Muscle layer of duodenum (tissue), 2 donors: ENCODE results near the gene HSPB2.

Source experiments
- H3K27ac ChIP-seq: one replicate; pipeline ENCODE4 v1.7.0; 2013; ENCODE audit warnings: mild to moderate bottlenecking, low read length
- H3K27me3 ChIP-seq: one replicate; pipeline ENCODE4 v1.7.0; 2013; ENCODE audit warnings: low read depth, mild to moderate bottlenecking, control low read depth, low read length
- H3K36me3 ChIP-seq, 2 donors: one replicate each; pipeline ENCODE4 v1.7.0; 2013; ENCODE audit warnings: low read length in 2 of 2, control low read depth in 1 of 2, mild to moderate bottlenecking in 1 of 2; ENCODE audit not compliant: insufficient read depth in 2 of 2, control insufficient read depth in 1 of 2
- H3K4me1 ChIP-seq, 2 donors: one replicate each; pipeline ENCODE4 v1.7.0; 2013; ENCODE audit warnings: low read length in 2 of 2, mild to moderate bottlenecking in 2 of 2, control low read depth in 1 of 2, moderate library complexity in 1 of 2; ENCODE audit not compliant: insufficient read depth in 2 of 2, control insufficient read depth in 1 of 2
- H3K4me3 ChIP-seq, 2 donors: one replicate each; pipeline ENCODE4 v1.7.0; 2013; ENCODE audit warnings: low read length in 2 of 2, low read depth in 1 of 2, mild to moderate bottlenecking in 1 of 2
- H3K9me3 ChIP-seq, 2 donors: one replicate each; pipeline ENCODE4 v1.7.0; 2013; ENCODE audit warnings: low read length in 2 of 2, control low read depth in 1 of 2, mild to moderate bottlenecking in 1 of 2; ENCODE audit not compliant: control insufficient read depth in 1 of 2
- donor health status: healthy.

HSPB2 gene

GRCh38 chr11:111886844-111887243 lies 25.7 kb upstream of the HSPB2 start:
- no peak overlapping the region for H3K27ac ChIP-seq
- H3K9me3 ChIP-seq: no peaks in the 10 kb centered on the region
- no peaks in the 10 kb centered on the region for H3K27me3 ChIP-seq
- H3K36me3 ChIP-seq: peaks cover 0 to 3% of the 10 kb centered on the region in 2 donors
- no peak overlapping the region for H3K4me3 ChIP-seq
- no peaks in the 10 kb centered on the region for H3K4me1 ChIP-seq

GRCh38 chr11:111905411-111905810 lies 7.1 kb upstream of the HSPB2 start:
- Histone ChIP-seq H3K36me3 (peaks cover 4 to 14% of the 10 kb centered on the region in 2 donors), H3K27ac (no peak overlapping the region), H3K27me3 (no peaks in the 10 kb centered on the region), H3K9me3 (no peaks in the 10 kb centered on the region), H3K4me3 (no peak overlapping the region), H3K4me1 (peaks cover 0 to 5% of the 10 kb centered on the region in 2 donors)

- Histone ChIP-seq H3K4me3 (no peak overlapping the region), H3K27ac (no peak overlapping the region), H3K9me3 (no peaks in the 10 kb centered on the region), H3K4me1 (peaks cover 0 to 14% of the 10 kb centered on the region in 2 donors), H3K36me3 (peaks cover 4 to 23% of the 10 kb centered on the region in 2 donors), H3K27me3 (no peaks in the 10 kb centered on the region)
Observed at GRCh38 chr11:111906680-111907079, 5.9 kb upstream of the HSPB2 start.

- Histone ChIP-seq H3K4me3 (peak overlapping the region in 1 of 2 donors; percentile 60), H3K4me1 (peaks cover 0 to 14% of the 10 kb centered on the region in 2 donors), H3K9me3 (no peaks in the 10 kb centered on the region), H3K27ac (peak overlapping the region; percentile 94), H3K27me3 (no peaks in the 10 kb centered on the region), H3K36me3 (peaks cover 4 to 38% of the 10 kb centered on the region in 2 donors)
Observed at GRCh38 chr11:111908639-111909305, 3.8 kb upstream of the HSPB2 start.

- peaks cover 4 to 39% of the 10 kb centered on the region in 2 donors for H3K36me3 ChIP-seq
- peak overlapping the region; percentile 57 to 60 for H3K4me3 ChIP-seq
- no peaks in the 10 kb centered on the region for H3K9me3 ChIP-seq
- H3K4me1 ChIP-seq: peaks cover 0 to 17% of the 10 kb centered on the region in 2 donors
- H3K27me3 ChIP-seq: no peaks in the 10 kb centered on the region
- H3K27ac ChIP-seq: peak overlapping the region; percentile 94
Observed at GRCh38 chr11:111909378-111909777, 3.2 kb upstream of the HSPB2 start.

- Histone ChIP-seq H3K36me3 (peaks cover 4 to 39% of the 10 kb centered on the region in 2 donors), H3K27ac (peak overlapping the region; percentile 94), H3K27me3 (no peaks in the 10 kb centered on the region), H3K9me3 (no peaks in the 10 kb centered on the region), H3K4me3 (peak overlapping the region; percentile 57 to 60), H3K4me1 (peaks cover 0 to 20% of the 10 kb centered on the region in 2 donors)
Observed at GRCh38 chr11:111910676-111911562, 1.6 kb upstream of the HSPB2 start.

- H3K36me3 ChIP-seq: peaks cover 4 to 39% of the 10 kb centered on the region in 2 donors
- peak within 1 kb of the TSS; percentile 57 to 60 for H3K4me3 ChIP-seq
- H3K27me3 ChIP-seq: no peaks in the 10 kb centered on the region
- H3K4me1 ChIP-seq: peaks cover 0 to 20% of the 10 kb centered on the region in 2 donors
- no peaks in the 10 kb centered on the region for H3K9me3 ChIP-seq
- H3K27ac ChIP-seq: peak within 1 kb of the TSS; percentile 94
Observed at GRCh38 chr11:111911563-111912401, 752 bp upstream of the HSPB2 start, which contains the start of gene CRYAB. TSS of gene CRYAB (minus strand) at chr11:111911770. CDS start at chr11:111911724, 46 bp downstream.

GRCh38 chr11:111913031-111913861 lies 712 bp downstream of the HSPB2 start:
- peak overlapping the region; percentile 60 for H3K4me3 ChIP-seq

GRCh38 chr11:111913997-111914396 lies 1.5 kb downstream of the HSPB2 start:
- H3K9me3 ChIP-seq: no peaks in the 10 kb centered on the region
- peak overlapping the region; percentile 85 for H3K27ac ChIP-seq
- peaks cover 0 to 20% of the 10 kb centered on the region in 2 donors for H3K4me1 ChIP-seq
- H3K27me3 ChIP-seq: no peaks in the 10 kb centered on the region
- H3K36me3 ChIP-seq: peaks cover 4 to 26% of the 10 kb centered on the region in 2 donors
- peak overlapping the region; percentile 60 for H3K4me3 ChIP-seq

More at GRCh38 chr11:111913031-111913861, 712 bp downstream of the HSPB2 start:
- Histone ChIP-seq H3K4me1 (peaks cover 0 to 20% of the 10 kb centered on the region in 2 donors), H3K36me3 (peaks cover 4 to 32% of the 10 kb centered on the region in 2 donors), H3K27me3 (no peaks in the 10 kb centered on the region), H3K27ac (peak overlapping the region; percentile 85), H3K9me3 (no peaks in the 10 kb centered on the region)

GRCh38 chr11:111916768-111917167 lies 4.2 kb downstream of the HSPB2 start:
- Histone ChIP-seq H3K36me3 (peaks cover 0 to 16% of the 10 kb centered on the region in 2 donors), H3K9me3 (no peaks in the 10 kb centered on the region), H3K27ac (no peak overlapping the region), H3K4me1 (peaks cover 0 to 7% of the 10 kb centered on the region in 2 donors), H3K27me3 (no peaks in the 10 kb centered on the region), H3K4me3 (no peak overlapping the region)
